Adrenal gland (tissue), 12 donors: ENCODE data around the gene TMEM151A. TPM values are rescaled to one million over a fixed set of nuclear protein-coding genes. Genes with fewer than 3 reads are reported as not detected.

Experiments
- DNase-seq, 7 donors: peaks; one replicate each; pipeline ENCODE4 v3.0.0-alpha.2; 2019 to 2020
- H3K27ac ChIP-seq, 5 donors: fragments of 200-600 bp; sonication (generic) in 4 of 5; 1 replicate in 3 of 5; 2 replicates in 2 of 5; pipeline versions ENCODE4 v1.5.1 to v1.8.0; 2016 to 2020; ENCODE audit warnings: mild to moderate bottlenecking in 1 of 5
- H3K27me3 ChIP-seq: fragments of 200-600 bp; 2 replicates; pipeline ENCODE4 v1.8.0; 2021
- H3K36me3 ChIP-seq, 2 donors: fragments of 200-600 bp; replicated peaks in 1 of 2; 1 replicate in 1 of 2; 2 replicates in 1 of 2; pipeline versions ENCODE4 v1.5.1 to v1.8.0; 2018 to 2022
- H3K4me1 ChIP-seq, 2 donors: fragments of 200-600 bp; replicated peaks in 1 of 2; 1 replicate in 1 of 2; 2 replicates in 1 of 2; pipeline versions ENCODE4 v1.5.1 to v1.8.0; 2018 to 2021
- H3K4me3 ChIP-seq, 4 donors: fragments of 200-600 bp; sonication (generic) in 3 of 4; one replicate each; pipeline ENCODE4 v1.5.1; 2016 to 2018
- H3K9me3 ChIP-seq, 3 donors: fragments of 200-600 bp; sonication (generic) in 1 of 3; replicated peaks in 1 of 3; 1 replicate in 2 of 3; 2 replicates in 1 of 3; pipeline versions ENCODE4 v1.5.1 to v1.8.0; 2016 to 2021
- CTCF ChIP-seq, 6 experiments: fragments of 450-650 bp in 4 of 6; fragments of 200-600 bp in 2 of 6; sonication (generic) in 1 of 6; IDR thresholded peaks; 1 replicate in 5 of 6; 2 replicates in 1 of 6; pipeline versions ENCODE4 v1.5.1 to v1.8.0; 2016 to 2021; ENCODE audit warnings: antibody characterized with exemption in 6 of 6, mild to moderate bottlenecking in 2 of 6, moderate library complexity in 1 of 6
- POLR2A ChIP-seq, 2 donors: fragments of 450-650 bp; IDR thresholded peaks; one replicate each; pipeline ENCODE4 v1.6.1; 2017; ENCODE audit warnings: antibody characterized with exemption in 2 of 2, mild to moderate bottlenecking in 2 of 2, moderate library complexity in 1 of 2
- WGBS, 4 donors: extraction: QIAGEN DNeasy Blood & Tissue Kit in 2 of 4; methylation state at CpG; one replicate each; pipeline versions ENCODE4 v1.1.5 to v1.1.7; 2013 to 2017; 5-methylcytosine and 5-hydroxymethylcytosine counted together
- intact Hi-C, 2 donors: fragments of 100-400 bp; cut with DNase I; formaldehyde crosslinking; loops; one replicate each; pipeline versions ENCODE4 v1.14.1 to v1.15.0; 2022 to 2023
- polyA plus RNA-seq, 3 donors: library from polyadenylated mRNA; stranded (reverse); fragments of 200-250 nt in 2 of 3; fragments of 350-450 nt in 1 of 3; fragmentation: Illumina TruSeq in 1 of 3; extraction: RNeasy Lipid Tissue Mini Kit (QIAGEN cat#74804) in 1 of 3; gene quantifications; one replicate each; pipeline ENCODE4 v1.2.3, GENCODE V29; 2013 to 2014
- total RNA-seq, 9 donors: library from RNA; depleted of rRNA in 4 of 9; stranded (reverse); fragments of >200 nt in 4 of 9; fragments of 120-200 nt in 1 of 9; fragmentation: NEBNext Ultra II Directional in 1 of 9; extraction: Animal tissue kit (Norgen Biotek cat#: 25700) in 1 of 9; gene quantifications; one replicate each; pipeline versions ENCODE4 v1.1.0 to v1.2.4, GENCODE V29; 2013 to 2023
- donor health status: healthy with polysubstance abuse.
- donor health status: Bipolar disorder and iron deficiency.
- donor health status: DM: yes; HTN: yes; CAD: no.
- donor health status: DM: no; HTN: no; CAD: no.
- donor health status: DM: no; HTN: no; CAD: no.
- donor health status: DM: yes; HTN: yes; CAD: no.

The TMEM151A gene
- total and polyA plus RNA-seq, 12 donors, result 0.07 to 6.8 (median 1.3) TPM; not detected in 3

GRCh38 chr11:66314561-66315497 lies 23.1 kb downstream of the TMEM151A start:
- Histone ChIP-seq H3K36me3 (no peaks in the 10 kb centered on the region), H3K4me1 (peaks cover 6 to 18% of the 10 kb centered on the region in 2 donors), H3K27me3 (no peaks in the 10 kb centered on the region), H3K27ac (peak overlapping the region in 2 of 5 donors; percentile 82 to 91), H3K4me3 (peak overlapping the region in 1 of 4 donors; percentile 37), H3K9me3 (no peaks in the 10 kb centered on the region)
- WGBS, 4 donors, result 65 to 76% (median 72%) methylated on average over 9 to 17 of the region's 17 CpGs
- intact Hi-C loops, result no loop called here
- TF ChIP-seq POLR2A (IDR thresholded peaks at IDR 0.05) (no peak), CTCF (IDR thresholded peaks at IDR 0.05) (no peak)
- DNase-seq, result no peak

- WGBS, 4 donors, result 65 to 78% (median 76%) methylated on average over 11 to 14 of the region's 14 CpGs
- H3K36me3 ChIP-seq, result no peaks in the 10 kb centered on the region
- H3K9me3 ChIP-seq, result no peaks in the 10 kb centered on the region
- peaks cover 6 to 18% of the 10 kb centered on the region in 2 donors for H3K4me1 ChIP-seq
- no peaks in the 10 kb centered on the region for H3K27me3 ChIP-seq
- peak overlapping the region in 2 of 5 donors; percentile 75 to 91 for H3K27ac ChIP-seq
- H3K4me3 ChIP-seq, result peak overlapping the region in 1 of 4 donors; percentile 37
- intact Hi-C loops, result no loop called here
- TF ChIP-seq CTCF (IDR thresholded peaks at IDR 0.05), result no peak
- TF ChIP-seq POLR2A (IDR thresholded peaks at IDR 0.05), result no peak
- DNase-seq, result no peak
Observed at GRCh38 chr11:66315498-66315885, 23.8 kb downstream of the TMEM151A start.

- intact Hi-C loops, result no loop called here
- Histone ChIP-seq H3K36me3 (no peaks in the 10 kb centered on the region), H3K9me3 (no peaks in the 10 kb centered on the region), H3K27ac (peak overlapping the region in 2 of 5 donors; percentile 75 to 91), H3K27me3 (no peaks in the 10 kb centered on the region), H3K4me3 (peak overlapping the region in 1 of 4 donors; percentile 37), H3K4me1 (peaks cover 6 to 18% of the 10 kb centered on the region in 2 donors)
- TF ChIP-seq POLR2A (IDR thresholded peaks at IDR 0.05) (no peak), CTCF (IDR thresholded peaks at IDR 0.05) (no peak)
- no peak for DNase-seq
- WGBS, 4 donors, result 63 to 85% (median 71%) methylated on average over 10 to 52 of the region's 52 CpGs
Observed at GRCh38 chr11:66315921-66316811, 24.5 kb downstream of the TMEM151A start.

- no peak for TF ChIP-seq CTCF (IDR thresholded peaks at IDR 0.05)
- no peak for TF ChIP-seq POLR2A (IDR thresholded peaks at IDR 0.05)
- Histone ChIP-seq H3K27ac (peak within 1 kb of the TSS in 4 of 5 donors; percentile 39 to 91 (median 65)), H3K36me3 (no peaks in the 10 kb centered on the region), H3K4me3 (peak within 1 kb of the TSS in 1 of 4 donors; percentile 37), H3K27me3 (no peaks in the 10 kb centered on the region), H3K4me1 (peaks cover 6 to 18% of the 10 kb centered on the region in 2 donors), H3K9me3 (no peaks in the 10 kb centered on the region)
- intact Hi-C loops, result no loop called here
- peak in 1 of 7 donors; percentile 45 for DNase-seq
- 23 to 31% (median 29%) methylated on average over 7 to 29 of the region's 29 CpGs; no CpG with 5 or more reads in 1 of the 4 donors for WGBS, 4 donors
Observed at GRCh38 chr11:66316849-66317251, 25.2 kb downstream of the TMEM151A start, which contains the start of gene CD248. Gene CD248, minus strand, starts transcription at chr11:66317044. Its CDS starts 17 bp downstream, at chr11:66317027.
